GM12892 (cell line): ENCODE data around the gene TCFL5.

Experiments
- POLR2A ChIP-seq: IDR thresholded peaks from 2 replicates; pipeline ENCODE4 v1.6.1; 2011; ENCODE audit warnings: low read depth, low read length, control low read depth
- POLR2AphosphoS5 ChIP-seq: IDR thresholded peaks from 2 replicates; pipeline ENCODE4 v1.6.1; 2011; ENCODE audit warnings: low read depth, low read length, control low read depth
- TAF1 ChIP-seq: IDR thresholded peaks from 2 replicates; pipeline ENCODE4 v1.6.1; 2011; ENCODE audit warnings: low read depth, mild to moderate bottlenecking, control low read depth, low read length, borderline replicate concordance

DNA sequence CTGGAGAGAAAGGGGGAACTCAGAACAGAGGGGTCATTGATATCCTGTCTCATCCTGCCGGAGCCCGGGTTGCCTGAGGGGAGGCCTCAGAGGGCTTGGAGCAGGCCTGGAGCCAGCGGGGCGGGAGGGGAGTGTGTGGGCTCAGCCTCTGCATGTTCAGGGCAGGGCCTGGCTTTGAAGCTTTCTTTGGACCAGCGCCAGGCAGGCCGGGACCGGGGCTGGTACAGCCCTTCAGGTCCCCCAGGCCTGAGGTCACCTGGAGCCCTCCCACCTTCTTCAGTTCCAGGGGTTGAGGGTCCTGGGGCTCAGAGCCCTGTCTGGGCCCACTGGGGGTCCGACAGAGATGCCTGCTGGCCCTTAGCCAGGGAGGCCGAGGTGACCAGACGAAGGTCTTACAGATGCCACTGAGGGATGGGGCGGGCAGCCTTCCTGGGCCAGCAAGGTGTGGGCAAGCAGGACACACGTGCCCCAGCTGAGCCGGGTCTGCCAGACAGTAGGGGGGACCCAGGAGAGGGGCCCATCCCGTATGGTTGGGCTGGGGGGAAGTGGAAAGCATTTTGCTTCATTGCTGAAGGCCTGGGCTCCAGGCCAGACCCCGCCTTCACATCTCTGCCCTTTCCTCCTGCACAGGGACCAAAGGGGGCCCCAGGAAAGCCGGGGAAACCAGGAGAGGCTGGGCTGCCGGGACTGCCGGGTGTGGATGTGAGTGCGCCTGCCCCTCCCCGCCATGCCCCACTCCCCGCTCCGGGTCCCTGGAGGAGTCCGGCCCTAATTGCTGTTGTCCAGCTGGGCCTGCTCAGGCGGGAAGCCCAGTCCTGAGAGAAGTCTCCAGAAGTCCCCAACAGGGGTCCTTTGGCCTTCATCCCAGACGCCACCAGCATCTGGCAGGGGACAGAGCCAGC, 42.8 kb downstream of the TCFL5 start:
- no peak for TF ChIP-seq POLR2A
- no peak for TF ChIP-seq POLR2AphosphoS5
- TF ChIP-seq TAF1, result no peak
